Stimulated activated memory B cell treated with anti-CD40 and anti-IgM and Interleukin-4, amounts not matched to agents 10 μg/mL and 1 μg/mL and 100 μg/mL, for 72 hours (primary cell): ENCODE measurements around the gene MED13.

Source experiments
- ATAC-seq: fragments of 150-1000 bp; cut with Tn5 transposase; 2 replicates; pipeline ENCODE4 v1.10.0; 2021
- H3K27ac Mint-ChIP-seq: one replicate; pipeline ENCODE4 v1.8.0; 2022; ENCODE audit warnings: mild to moderate bottlenecking, mixed read lengths
- H3K27me3 Mint-ChIP-seq: one replicate; pipeline ENCODE4 v1.8.0; 2022; ENCODE audit warnings: mixed read lengths
- H3K36me3 Mint-ChIP-seq: one replicate; pipeline ENCODE4 v1.8.0; 2022; ENCODE audit warnings: mixed read lengths
- H3K4me1 Mint-ChIP-seq: one replicate; pipeline ENCODE4 v1.8.0; 2022; ENCODE audit warnings: mixed read lengths
- H3K4me3 Mint-ChIP-seq: one replicate; pipeline ENCODE4 v1.8.0; 2022; ENCODE audit warnings: mild to moderate bottlenecking, moderate library complexity, mixed read lengths
- H3K9me3 Mint-ChIP-seq: one replicate; pipeline ENCODE4 v1.8.0; 2022; ENCODE audit warnings: mixed read lengths

The MED13 gene

DNA sequence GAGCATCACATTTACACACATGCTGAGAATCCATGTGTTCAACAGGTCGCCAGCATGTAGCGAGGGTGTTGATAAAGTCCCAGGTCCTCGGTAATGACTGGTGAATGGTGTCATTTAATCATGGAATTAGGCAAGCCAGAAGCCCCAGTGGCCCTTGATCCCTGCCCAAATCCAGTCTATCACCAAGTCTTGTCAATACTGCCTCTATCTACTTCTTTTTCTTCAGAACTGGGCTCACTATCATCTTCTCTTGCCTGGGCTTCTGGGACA lies 31.3 kb upstream of the MED13 start:
- Mint-ChIP-seq H3K4me1 (peaks cover 51% of the 10 kb centered on the region), H3K27ac (no peak overlapping the region), H3K4me3 (no peak overlapping the region), H3K9me3 (no peaks in the 10 kb centered on the region), H3K36me3 (no peaks in the 10 kb centered on the region), H3K27me3 (no peaks in the 10 kb centered on the region)
- ATAC-seq = no peak

DNA sequence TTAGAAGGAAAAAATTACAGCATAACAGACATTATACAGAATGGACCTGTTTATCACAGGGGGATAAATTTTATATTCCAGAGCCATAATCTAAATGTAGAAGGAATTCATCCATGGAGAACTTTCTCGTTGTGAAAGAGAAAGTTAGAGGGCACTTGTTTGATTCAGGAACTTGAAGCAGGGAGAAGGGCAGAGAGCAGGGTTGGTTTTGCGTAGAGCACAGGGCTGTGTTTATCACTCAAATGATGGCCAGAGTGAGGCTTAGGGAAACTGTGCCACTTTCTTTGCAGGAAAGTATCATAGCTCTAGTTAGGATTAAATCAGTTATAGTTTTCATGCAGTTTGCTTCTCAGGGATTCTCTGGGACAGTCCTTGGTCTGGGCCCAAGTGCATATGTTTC lies 29.1 kb upstream of the MED13 start:
- no peaks in the 10 kb centered on the region for H3K9me3 Mint-ChIP-seq
- peak overlapping the region; percentile 40 for H3K4me3 Mint-ChIP-seq
- ATAC-seq = no peak
- peak overlapping the region; percentile 75 for H3K27ac Mint-ChIP-seq
- H3K36me3 Mint-ChIP-seq = no peaks in the 10 kb centered on the region
- peaks cover 39% of the 10 kb centered on the region for H3K4me1 Mint-ChIP-seq
- H3K27me3 Mint-ChIP-seq = no peaks in the 10 kb centered on the region

DNA sequence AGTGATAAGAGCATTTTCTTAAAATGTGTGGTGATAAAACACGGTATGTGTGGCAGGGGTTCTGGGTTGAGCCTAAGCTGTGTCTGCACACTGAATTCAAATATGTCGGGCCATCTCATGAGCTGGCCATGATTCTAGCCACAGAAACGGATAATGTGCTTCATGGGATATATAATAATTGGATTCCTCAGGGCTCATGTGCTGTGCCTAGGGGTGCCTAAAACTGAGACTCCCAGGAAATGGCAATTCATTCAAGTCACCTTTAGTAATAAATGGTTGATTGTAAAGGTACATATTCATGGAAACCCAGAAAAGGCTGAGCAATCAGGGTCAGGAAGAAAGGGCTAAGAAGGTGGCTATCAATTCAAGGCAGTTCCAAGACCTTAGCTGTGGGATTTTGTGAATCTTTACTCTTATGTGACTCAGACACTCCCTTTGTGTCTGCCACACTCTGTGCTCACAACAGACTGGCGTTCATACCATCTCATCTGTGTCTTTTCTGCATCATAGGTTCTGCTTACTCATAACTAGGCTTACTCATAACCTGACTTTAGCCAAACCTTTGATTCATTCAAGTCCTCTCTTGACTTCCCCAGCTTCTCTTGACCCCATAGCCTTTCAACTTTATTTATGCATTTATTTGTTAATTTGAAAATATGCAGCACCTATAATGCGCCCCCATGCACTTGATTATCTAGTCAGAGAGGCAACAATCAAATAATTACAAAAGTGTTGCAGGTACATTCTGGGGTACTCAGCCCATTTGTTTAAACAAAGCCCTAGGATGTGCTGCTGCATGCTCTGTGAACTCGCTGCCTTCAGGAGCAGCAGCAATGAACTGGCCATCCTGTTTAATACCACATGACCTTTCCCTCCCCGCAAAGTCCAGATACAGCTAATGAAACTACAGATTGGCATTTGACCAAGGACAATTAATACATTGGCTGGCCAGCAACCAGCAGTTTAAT lies 28.4 kb upstream of the MED13 start:
- ATAC-seq = peak; percentile 97
- no peaks in the 10 kb centered on the region for H3K27me3 Mint-ChIP-seq
- H3K36me3 Mint-ChIP-seq = no peaks in the 10 kb centered on the region
- no peaks in the 10 kb centered on the region for H3K9me3 Mint-ChIP-seq
- peak overlapping the region; percentile 40 for H3K4me3 Mint-ChIP-seq
- H3K4me1 Mint-ChIP-seq = peaks cover 32% of the 10 kb centered on the region
- H3K27ac Mint-ChIP-seq = peak overlapping the region; percentile 75

DNA sequence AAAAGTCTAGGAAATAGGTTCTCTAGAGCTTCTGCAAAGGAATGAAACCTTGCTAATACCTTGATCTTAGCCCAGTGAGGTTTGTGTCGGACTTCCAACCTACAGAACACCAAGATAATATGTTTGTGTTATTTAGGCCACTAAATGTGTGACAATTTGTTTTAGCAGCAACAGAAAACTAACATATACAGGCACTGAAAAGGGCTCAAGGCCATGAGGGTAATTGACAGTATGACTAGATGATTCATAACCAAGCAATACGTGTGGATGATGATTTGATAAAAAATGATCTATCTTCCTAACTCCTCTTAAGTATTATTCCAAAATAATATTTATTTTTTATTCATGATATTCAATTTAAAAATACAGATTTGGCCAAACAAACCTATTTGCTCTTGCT lies 27.7 kb upstream of the MED13 start:
- Mint-ChIP-seq H3K9me3 (no peaks in the 10 kb centered on the region), H3K27me3 (no peaks in the 10 kb centered on the region), H3K36me3 (no peaks in the 10 kb centered on the region), H3K4me1 (peaks cover 25% of the 10 kb centered on the region), H3K4me3 (no peak overlapping the region), H3K27ac (peak overlapping the region; percentile 75)
- no peak for ATAC-seq

DNA sequence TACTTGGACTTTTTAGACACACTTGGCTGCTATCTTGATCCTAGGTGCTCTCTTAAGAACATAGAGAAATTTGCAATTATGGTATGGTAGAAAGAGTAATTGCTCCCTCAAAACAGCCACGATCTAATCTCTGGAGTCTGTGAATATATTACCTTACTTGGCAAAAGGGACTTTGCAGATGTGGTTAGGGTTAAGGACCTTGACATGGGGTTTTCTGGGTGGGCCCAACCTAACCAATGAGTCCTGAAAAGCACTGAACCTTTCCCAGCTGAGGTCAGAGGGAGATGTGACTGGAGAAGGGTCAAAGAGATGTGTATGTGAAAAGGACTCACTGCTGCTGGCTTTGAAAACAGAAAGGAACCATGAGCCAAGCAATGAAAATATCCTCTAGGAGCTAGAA lies 26.7 kb upstream of the MED13 start:
- Mint-ChIP-seq H3K4me3 (no peak overlapping the region), H3K27ac (peak overlapping the region; percentile 59)
- no peak for ATAC-seq

DNA sequence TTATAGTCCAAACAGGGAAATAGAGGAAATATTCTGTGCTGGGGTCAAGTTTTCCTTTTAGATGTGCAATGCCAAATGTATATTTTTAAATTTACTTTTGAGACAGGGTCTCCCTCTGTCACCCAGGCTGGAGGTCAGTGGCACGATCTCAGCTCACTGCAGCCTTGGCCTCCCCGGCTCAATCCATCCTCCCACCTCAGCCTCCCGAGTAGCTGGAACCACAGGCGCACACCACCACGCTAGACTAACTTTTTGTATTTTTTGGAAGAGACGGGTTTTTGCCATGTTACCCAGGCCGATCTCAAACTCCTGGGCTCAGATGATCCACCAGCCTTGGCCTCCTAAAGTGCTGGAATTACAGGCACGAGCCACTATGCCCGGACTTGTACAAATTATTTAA lies 25.8 kb upstream of the MED13 start:
- Mint-ChIP-seq H3K9me3 (no peaks in the 10 kb centered on the region), H3K4me3 (no peak overlapping the region), H3K27ac (no peak overlapping the region), H3K27me3 (no peaks in the 10 kb centered on the region), H3K36me3 (no peaks in the 10 kb centered on the region), H3K4me1 (peaks cover 20% of the 10 kb centered on the region)
- no peak for ATAC-seq

More for the DNA sequence above, 26.7 kb upstream of the MED13 start:
- Mint-ChIP-seq H3K27me3 (no peaks in the 10 kb centered on the region), H3K9me3 (no peaks in the 10 kb centered on the region), H3K4me1 (peaks cover 20% of the 10 kb centered on the region), H3K36me3 (no peaks in the 10 kb centered on the region)

DNA sequence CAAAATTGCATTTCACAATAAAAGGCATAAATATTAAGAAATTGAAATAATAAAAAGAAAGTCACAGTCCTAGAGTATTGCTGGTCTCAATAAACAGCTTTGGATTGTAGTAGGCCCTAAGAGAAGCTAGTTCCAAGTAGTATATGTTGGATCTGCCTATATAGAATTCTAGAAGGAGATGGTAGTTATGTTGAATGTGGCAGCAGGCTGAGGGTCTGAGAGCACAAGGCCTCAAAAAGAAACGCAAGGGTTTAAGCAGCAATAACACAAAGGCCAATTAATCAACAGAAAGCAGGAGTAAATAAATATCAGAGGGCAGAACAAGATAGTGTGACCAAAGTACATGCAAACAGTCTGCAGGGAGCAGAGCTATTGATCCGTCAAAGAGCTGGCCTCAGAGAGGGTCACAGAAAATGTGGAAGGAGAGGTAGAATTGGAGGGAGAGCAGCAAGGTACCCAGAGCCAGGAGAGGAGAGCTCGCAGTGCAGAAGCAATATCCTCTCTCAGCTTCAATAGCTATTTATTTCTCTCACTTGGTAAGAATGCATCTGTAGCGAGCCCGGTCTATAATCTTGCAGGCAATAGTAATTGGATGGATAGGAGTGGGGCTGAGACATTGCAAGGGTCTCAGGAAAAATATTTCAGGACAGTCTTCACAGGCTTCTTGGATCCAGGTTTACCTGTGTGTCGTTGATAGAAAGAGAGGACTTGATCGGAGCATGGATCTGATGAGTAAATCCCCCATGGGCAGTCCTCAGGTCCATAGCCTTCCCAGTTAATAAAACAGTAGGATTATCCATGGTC lies 25.1 kb upstream of the MED13 start:
- Mint-ChIP-seq H3K36me3 (no peaks in the 10 kb centered on the region), H3K4me1 (peaks cover 20% of the 10 kb centered on the region), H3K4me3 (no peak overlapping the region), H3K9me3 (no peaks in the 10 kb centered on the region), H3K27ac (no peak overlapping the region), H3K27me3 (no peaks in the 10 kb centered on the region)
- ATAC-seq = no peak

DNA sequence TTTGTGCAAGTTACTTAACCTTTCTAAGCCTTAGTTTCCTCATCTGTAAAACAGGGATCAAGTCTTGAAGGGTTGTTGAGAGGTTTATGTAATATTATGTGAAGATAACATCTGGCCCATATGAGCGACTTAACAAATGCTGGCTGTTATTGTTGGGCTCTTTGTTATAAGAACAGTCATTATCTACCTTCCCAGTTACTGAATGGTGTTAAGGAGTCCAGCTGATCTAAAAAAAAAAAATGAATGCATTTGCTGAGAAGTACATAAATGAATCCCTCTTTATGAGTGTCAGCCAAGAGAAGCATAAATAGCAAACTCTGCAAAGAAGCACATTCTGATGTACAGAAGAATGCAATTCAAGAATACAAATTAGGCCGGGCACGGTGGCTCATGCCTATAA lies 24.3 kb upstream of the MED13 start:
- Mint-ChIP-seq H3K4me1 (peaks cover 25% of the 10 kb centered on the region), H3K27ac (no peak overlapping the region), H3K36me3 (no peaks in the 10 kb centered on the region), H3K27me3 (no peaks in the 10 kb centered on the region), H3K9me3 (no peaks in the 10 kb centered on the region), H3K4me3 (no peak overlapping the region)
- ATAC-seq = no peak

DNA sequence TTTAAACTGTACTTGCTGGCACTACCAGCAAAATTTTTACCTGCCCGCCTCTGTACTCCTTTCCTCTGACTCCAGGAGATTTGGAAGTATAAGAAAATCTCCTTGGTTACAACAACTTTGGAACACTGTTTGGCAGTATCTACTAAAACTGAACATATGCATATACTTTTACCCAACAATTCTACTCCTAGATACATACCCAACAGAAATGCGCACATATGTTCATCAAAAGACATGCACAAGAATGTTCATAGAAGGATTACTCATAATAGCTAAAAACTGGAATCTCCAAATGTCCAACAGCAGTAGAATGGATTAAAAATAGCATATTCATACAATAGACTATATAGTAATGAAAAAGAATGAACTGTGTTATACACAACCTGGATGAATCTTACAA lies 21.7 kb upstream of the MED13 start:
- H3K4me3 Mint-ChIP-seq = no peak overlapping the region
- H3K36me3 Mint-ChIP-seq = no peaks in the 10 kb centered on the region
- peaks cover 8% of the 10 kb centered on the region for H3K4me1 Mint-ChIP-seq
- ATAC-seq = no peak
- no peaks in the 10 kb centered on the region for H3K27me3 Mint-ChIP-seq
- no peak overlapping the region for H3K27ac Mint-ChIP-seq
- no peaks in the 10 kb centered on the region for H3K9me3 Mint-ChIP-seq

DNA sequence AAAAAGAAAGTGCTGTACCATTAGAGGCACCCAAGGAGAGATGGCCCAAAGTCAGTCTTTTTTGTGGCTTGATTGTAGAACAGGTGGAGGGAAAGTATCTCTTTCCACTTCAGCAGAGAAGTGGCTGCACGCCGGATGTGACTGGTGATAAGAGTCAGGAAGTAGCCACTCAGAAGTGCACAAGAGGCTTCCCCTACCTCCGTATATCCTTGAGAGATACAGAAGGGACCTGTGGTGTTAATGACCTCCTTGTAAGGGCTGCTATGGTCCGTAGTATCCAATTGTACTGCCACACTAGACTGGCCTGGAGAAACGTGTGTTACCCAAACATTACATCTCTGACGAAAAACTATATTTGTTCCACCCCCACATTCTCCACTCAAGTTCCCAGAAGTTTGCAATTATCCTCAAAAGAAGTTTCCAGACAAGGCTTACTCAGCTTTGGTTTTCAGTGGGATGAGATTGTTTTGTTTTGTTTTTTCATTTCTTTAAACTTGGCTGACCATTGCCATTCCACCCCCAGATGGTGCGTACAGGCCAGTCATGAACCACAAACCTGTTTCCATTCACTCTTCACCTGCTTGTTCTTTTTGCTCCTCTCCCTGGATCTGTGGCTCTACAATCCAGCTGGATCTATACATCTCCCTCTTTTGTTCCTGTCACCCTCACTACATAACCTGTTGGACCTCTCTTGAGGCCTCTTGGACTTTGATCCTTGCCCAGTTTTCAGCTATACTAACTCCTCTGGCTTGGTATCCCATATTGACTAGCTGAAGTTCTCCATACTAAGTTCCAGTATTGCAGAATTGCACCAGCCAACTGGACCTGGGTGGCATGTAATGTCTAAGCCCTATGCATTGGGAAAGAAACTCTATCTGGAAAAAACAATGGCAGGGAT lies 20.7 kb upstream of the MED13 start:
- H3K4me1 Mint-ChIP-seq = peaks cover 6% of the 10 kb centered on the region
- H3K9me3 Mint-ChIP-seq = no peaks in the 10 kb centered on the region
- no peaks in the 10 kb centered on the region for H3K36me3 Mint-ChIP-seq
- H3K27ac Mint-ChIP-seq = no peak overlapping the region
- no peak overlapping the region for H3K4me3 Mint-ChIP-seq
- no peaks in the 10 kb centered on the region for H3K27me3 Mint-ChIP-seq
- peak; percentile 67 for ATAC-seq

DNA sequence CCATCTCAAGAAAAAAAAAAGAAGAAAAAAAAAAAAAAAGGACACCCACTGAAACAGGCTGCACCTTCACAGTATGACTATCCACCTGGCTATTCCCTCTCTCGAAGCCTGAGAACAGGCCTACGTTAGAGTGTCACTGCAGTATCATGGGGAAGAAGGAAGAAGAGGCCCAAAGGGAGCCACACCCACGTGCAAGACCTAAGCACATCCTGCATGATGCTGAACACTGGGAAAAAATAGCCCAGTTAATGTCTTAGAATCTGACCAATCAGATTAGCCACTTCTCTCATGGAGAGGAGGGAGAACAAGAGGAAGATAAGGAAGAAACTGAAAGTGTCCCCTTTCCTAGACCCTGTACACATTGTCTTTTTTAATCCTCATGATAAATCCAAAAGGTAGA lies 19.5 kb upstream of the MED13 start:
- Mint-ChIP-seq H3K4me1 (peaks cover 6% of the 10 kb centered on the region), H3K9me3 (no peaks in the 10 kb centered on the region), H3K4me3 (no peak overlapping the region), H3K27ac (no peak overlapping the region), H3K36me3 (no peaks in the 10 kb centered on the region), H3K27me3 (no peaks in the 10 kb centered on the region)
- no peak for ATAC-seq

DNA sequence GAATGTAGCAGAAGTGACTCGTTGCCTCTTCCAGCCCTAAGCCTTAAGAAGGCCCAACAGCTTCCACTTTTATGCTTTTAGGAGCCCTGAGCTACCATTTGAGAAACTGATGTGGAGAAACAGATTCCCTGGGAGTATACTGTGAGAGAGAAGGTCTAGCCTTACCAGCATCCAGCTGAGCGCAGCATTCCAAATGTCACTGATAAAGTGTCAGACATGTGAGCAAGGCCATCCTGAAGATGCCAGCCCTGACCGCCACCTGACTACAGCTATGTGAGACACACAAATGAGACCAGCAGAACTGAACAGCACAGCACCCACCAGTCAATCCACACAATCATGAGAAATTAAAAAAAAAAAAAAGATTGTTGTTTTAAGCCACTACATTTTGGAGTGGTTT lies 18.6 kb upstream of the MED13 start:
- H3K27ac Mint-ChIP-seq = no peak overlapping the region
- H3K4me1 Mint-ChIP-seq = peaks cover 6% of the 10 kb centered on the region
- H3K4me3 Mint-ChIP-seq = no peak overlapping the region

DNA sequence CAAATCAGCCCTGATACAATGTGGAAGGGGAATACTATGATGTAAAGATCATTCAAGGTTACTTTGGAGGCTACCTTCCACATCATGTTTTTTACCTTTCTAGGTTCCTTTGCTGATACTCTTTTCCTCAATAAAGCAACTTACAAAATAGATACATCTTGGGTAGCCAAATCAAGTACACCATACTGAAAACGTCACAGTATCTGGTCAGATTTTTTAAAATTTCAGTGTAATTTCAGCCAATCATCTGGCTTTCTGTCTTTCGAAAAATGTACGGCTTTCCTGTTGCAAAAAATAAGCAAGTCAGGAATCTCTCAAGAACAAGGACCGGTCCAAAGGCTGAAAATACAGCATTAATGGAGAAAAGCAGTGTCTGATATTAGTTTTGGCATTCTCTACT lies 15.6 kb upstream of the MED13 start:
- Mint-ChIP-seq H3K4me3 (no peak overlapping the region), H3K9me3 (no peaks in the 10 kb centered on the region), H3K27ac (no peak overlapping the region), H3K4me1 (peaks cover 6% of the 10 kb centered on the region), H3K36me3 (no peaks in the 10 kb centered on the region), H3K27me3 (no peaks in the 10 kb centered on the region)
- ATAC-seq = no peak

More for the DNA sequence above, 18.6 kb upstream of the MED13 start:
- Mint-ChIP-seq H3K9me3 (no peaks in the 10 kb centered on the region), H3K36me3 (no peaks in the 10 kb centered on the region), H3K27me3 (no peaks in the 10 kb centered on the region)
- no peak for ATAC-seq

DNA sequence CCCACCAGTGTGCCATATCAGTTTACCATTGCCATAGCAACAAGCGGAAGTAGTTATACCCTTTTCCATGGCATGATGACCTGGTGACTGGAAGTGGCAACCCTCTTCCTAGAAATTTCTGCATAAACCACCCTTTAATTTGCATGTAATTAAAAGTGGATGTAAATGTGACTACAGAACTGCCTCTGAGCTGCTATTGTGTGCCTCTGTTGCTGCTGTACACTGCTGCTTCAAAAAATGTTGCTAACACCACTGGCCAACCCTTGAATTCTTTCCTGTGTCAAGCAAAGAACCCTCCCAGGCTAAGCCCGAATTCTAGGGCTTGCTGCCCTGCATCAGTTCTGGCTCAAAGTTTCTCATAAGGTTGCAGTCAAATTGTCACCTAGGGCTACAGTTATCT lies 12.9 kb upstream of the MED13 start:
- H3K9me3 Mint-ChIP-seq = no peaks in the 10 kb centered on the region
- H3K4me3 Mint-ChIP-seq = no peak overlapping the region
- H3K4me1 Mint-ChIP-seq = no peaks in the 10 kb centered on the region
- H3K27me3 Mint-ChIP-seq = no peaks in the 10 kb centered on the region
- ATAC-seq = no peak
- no peak overlapping the region for H3K27ac Mint-ChIP-seq
- no peaks in the 10 kb centered on the region for H3K36me3 Mint-ChIP-seq
